SJCRH30 (cell line): Measurements from ENCODE around the gene DISP3. TPM values are rescaled to one million over a fixed set of nuclear protein-coding genes. Genes with fewer than 3 reads are reported as not detected.

Source experiments
- DNase-seq, 2 experiments: peaks; one replicate each; pipeline ENCODE4 v3.0.0-alpha.2; 2015 to 2020
- H3K27ac ChIP-seq: fragments of 250-450 bp; sonication (Bioruptor Pico); 2 replicates; pipeline ENCODE4 v1.5.1; 2020; ENCODE audit warnings: mild to moderate bottlenecking, moderate library complexity
- H3K27me3 ChIP-seq: fragments of 250-450 bp; sonication (Bioruptor Pico); 2 replicates; pipeline ENCODE4 v1.5.1; 2020; ENCODE audit warnings: mild to moderate bottlenecking, moderate library complexity
- H3K36me3 ChIP-seq: fragments of 250-450 bp; sonication (Bioruptor Pico); 2 replicates; pipeline ENCODE4 v1.5.1; 2020; ENCODE audit warnings: mild to moderate bottlenecking, moderate library complexity
- H3K4me1 ChIP-seq: fragments of 250-450 bp; sonication (Bioruptor Pico); 2 replicates; pipeline ENCODE4 v1.5.1; 2020; ENCODE audit warnings: mild to moderate bottlenecking, moderate library complexity
- H3K4me3 ChIP-seq: fragments of 250-450 bp; sonication (Bioruptor Pico); 2 replicates; pipeline ENCODE4 v1.5.1; 2020; ENCODE audit warnings: mild to moderate bottlenecking, moderate library complexity
- H3K9me3 ChIP-seq: fragments of 250-450 bp; sonication (Bioruptor Pico); replicated peaks from 2 replicates; pipeline ENCODE4 v1.5.1; 2020; ENCODE audit warnings: mild to moderate bottlenecking, moderate library complexity
- total RNA-seq: library from RNA; depleted of rRNA; stranded (reverse); fragments of >200 nt; shearing (Covaris generic); gene quantifications from 2 replicates; pipeline ENCODE4 v1.2.3, GENCODE V29; 2014

Gene DISP3
- total RNA-seq, 1 experiment from 2014 or later: 2.1 TPM

- DNase-seq: no peak
- H3K4me3 ChIP-seq: no peak overlapping the region
- H3K27ac ChIP-seq: no peak overlapping the region
- peaks cover 4% of the 10 kb centered on the region; the same call in 1 of the 2 replicates for H3K27me3 ChIP-seq
- H3K9me3 ChIP-seq: no peaks in the 10 kb centered on the region
- H3K4me1 ChIP-seq: no peaks in the 10 kb centered on the region
- no peaks in the 10 kb centered on the region for H3K36me3 ChIP-seq
Measured at GRCh38 chr1:11530731-11531311, 51.9 kb downstream of the DISP3 start.

GRCh38 chr1:11531314-11531870, 52.4 kb downstream of the DISP3 start:
- DNase-seq: no peak
- Histone ChIP-seq H3K4me1 (no peaks in the 10 kb centered on the region), H3K36me3 (no peaks in the 10 kb centered on the region), H3K27me3 (peaks cover 4% of the 10 kb centered on the region; the same call in 1 of the 2 replicates), H3K9me3 (no peaks in the 10 kb centered on the region), H3K27ac (no peak overlapping the region), H3K4me3 (no peak overlapping the region)

- peaks cover 4% of the 10 kb centered on the region; the same call in 1 of the 2 replicates for H3K27me3 ChIP-seq
- no peaks in the 10 kb centered on the region for H3K36me3 ChIP-seq
- no peak overlapping the region for H3K27ac ChIP-seq
- H3K4me1 ChIP-seq: no peaks in the 10 kb centered on the region
- DNase-seq: no peak
- H3K4me3 ChIP-seq: no peak overlapping the region
- no peaks in the 10 kb centered on the region for H3K9me3 ChIP-seq
Measured at GRCh38 chr1:11531943-11532342, 53.0 kb downstream of the DISP3 start.

- no peaks in the 10 kb centered on the region for H3K9me3 ChIP-seq
- DNase-seq: no peak
- no peak overlapping the region for H3K4me3 ChIP-seq
- no peaks in the 10 kb centered on the region for H3K36me3 ChIP-seq
- peaks cover 12% of the 10 kb centered on the region; the same call in 1 of the 2 replicates for H3K27me3 ChIP-seq
- no peak overlapping the region for H3K27ac ChIP-seq
- H3K4me1 ChIP-seq: no peaks in the 10 kb centered on the region
Measured at GRCh38 chr1:11533790-11534787, 55.1 kb downstream of the DISP3 start.

- H3K36me3 ChIP-seq: no peaks in the 10 kb centered on the region
- H3K27me3 ChIP-seq: peaks cover 15% of the 10 kb centered on the region; the same call in 1 of the 2 replicates
- H3K4me3 ChIP-seq: no peak overlapping the region
- no peak for DNase-seq
- no peak overlapping the region for H3K27ac ChIP-seq
- H3K4me1 ChIP-seq: no peaks in the 10 kb centered on the region
- no peaks in the 10 kb centered on the region for H3K9me3 ChIP-seq
Measured at GRCh38 chr1:11534846-11535245, 55.9 kb downstream of the DISP3 start.

GRCh38 chr1:11535316-11535715, 56.4 kb downstream of the DISP3 start:
- no peaks in the 10 kb centered on the region for H3K9me3 ChIP-seq
- H3K27me3 ChIP-seq: peaks cover 17% of the 10 kb centered on the region; the same call in 1 of the 2 replicates
- no peak for DNase-seq
- no peak overlapping the region for H3K27ac ChIP-seq
- no peaks in the 10 kb centered on the region for H3K36me3 ChIP-seq
- H3K4me3 ChIP-seq: no peak overlapping the region
- H3K4me1 ChIP-seq: no peaks in the 10 kb centered on the region

GRCh38 chr1:11535761-11536572, 57.0 kb downstream of the DISP3 start:
- Histone ChIP-seq H3K9me3 (no peaks in the 10 kb centered on the region), H3K4me3 (no peak overlapping the region), H3K27me3 (peaks cover 14% of the 10 kb centered on the region; the same call in 1 of the 2 replicates), H3K36me3 (no peaks in the 10 kb centered on the region), H3K27ac (no peak overlapping the region), H3K4me1 (no peaks in the 10 kb centered on the region)
- no peak for DNase-seq

- DNase-seq: no peak
- Histone ChIP-seq H3K4me1 (no peaks in the 10 kb centered on the region), H3K27ac (no peak overlapping the region), H3K27me3 (peaks cover 19% of the 10 kb centered on the region; the same call in 1 of the 2 replicates), H3K36me3 (no peaks in the 10 kb centered on the region), H3K9me3 (no peaks in the 10 kb centered on the region), H3K4me3 (no peak overlapping the region)
Measured at GRCh38 chr1:11536573-11537379, 57.8 kb downstream of the DISP3 start.

- Histone ChIP-seq H3K9me3 (no peaks in the 10 kb centered on the region), H3K36me3 (no peaks in the 10 kb centered on the region), H3K4me1 (no peaks in the 10 kb centered on the region), H3K4me3 (no peak overlapping the region), H3K27me3 (peaks cover 19% of the 10 kb centered on the region; the same call in 1 of the 2 replicates), H3K27ac (no peak overlapping the region)
- no peak for DNase-seq
Measured at GRCh38 chr1:11537380-11537764, 58.4 kb downstream of the DISP3 start.

- no peak overlapping the region for H3K4me3 ChIP-seq
- no peaks in the 10 kb centered on the region for H3K9me3 ChIP-seq
- DNase-seq: no peak
- H3K4me1 ChIP-seq: no peaks in the 10 kb centered on the region
- no peak overlapping the region for H3K27ac ChIP-seq
- peaks cover 19% of the 10 kb centered on the region; the same call in 1 of the 2 replicates for H3K27me3 ChIP-seq
- H3K36me3 ChIP-seq: no peaks in the 10 kb centered on the region
Measured at GRCh38 chr1:11537854-11538591, 59.1 kb downstream of the DISP3 start.

GRCh38 chr1:11538886-11539285, 59.9 kb downstream of the DISP3 start:
- H3K4me1 ChIP-seq: no peaks in the 10 kb centered on the region
- no peaks in the 10 kb centered on the region for H3K36me3 ChIP-seq
- peaks cover 19% of the 10 kb centered on the region; the same call in 1 of the 2 replicates for H3K27me3 ChIP-seq
- H3K27ac ChIP-seq: no peak overlapping the region
- DNase-seq: no peak
- no peaks in the 10 kb centered on the region for H3K9me3 ChIP-seq
- no peak overlapping the region for H3K4me3 ChIP-seq

GRCh38 chr1:11539850-11540772, 61.2 kb downstream of the DISP3 start:
- peaks cover 19% of the 10 kb centered on the region for H3K27me3 ChIP-seq
- DNase-seq: no peak
- H3K27ac ChIP-seq: no peak overlapping the region
- no peaks in the 10 kb centered on the region for H3K36me3 ChIP-seq
- H3K4me1 ChIP-seq: no peaks in the 10 kb centered on the region
- no peak overlapping the region for H3K4me3 ChIP-seq
- no peaks in the 10 kb centered on the region for H3K9me3 ChIP-seq
